HL-60 (cell line): Measurements from ENCODE around the gene TFAP2A.

Source experiments
- DNase-seq, 2 experiments: peaks; one replicate each; pipeline ENCODE4 v3.0.0-alpha.2; 2010 to 2020; ENCODE audit warnings: low read depth in 1 of 2, low spot score in 1 of 2
- H3K27ac ChIP-seq: fragments of 250-450 bp; sonication (Bioruptor Pico); replicated peaks from 2 replicates; pipeline ENCODE4 v1.5.1; 2020; ENCODE audit warnings: mild to moderate bottlenecking, moderate library complexity
- H3K27me3 ChIP-seq: fragments of 250-450 bp; sonication (Bioruptor Pico); 2 replicates; pipeline ENCODE4 v1.5.1; 2021; ENCODE audit warnings: mild to moderate bottlenecking, moderate library complexity; ENCODE audit not compliant: insufficient read depth, poor library complexity, severe bottlenecking
- H3K4me3 ChIP-seq: replicated peaks from 2 replicates; pipeline ENCODE4 v1.5.1; 2011; ENCODE audit warnings: mild to moderate bottlenecking, control low read depth, low read length; ENCODE audit not compliant: insufficient read depth
- CTCF ChIP-seq: IDR thresholded peaks from one replicate; pipeline ENCODE4 v1.5.1; 2011; ENCODE audit warnings: low read length, control low read depth, inconsistent platforms; ENCODE audit not compliant: insufficient read depth
- GABPA ChIP-seq: IDR thresholded peaks from 2 replicates; pipeline ENCODE4 v1.6.1; 2012; ENCODE audit warnings: low read depth
- POLR2AphosphoS5 ChIP-seq: IDR thresholded peaks from 2 replicates; pipeline ENCODE4 v1.6.1; 2012; ENCODE audit warnings: low read depth
- REST ChIP-seq: IDR thresholded peaks from 2 replicates; pipeline ENCODE4 v1.6.1; 2012; ENCODE audit warnings: low read depth; ENCODE audit not compliant: insufficient replicate concordance
- SPI1 ChIP-seq: IDR thresholded peaks from 2 replicates; pipeline ENCODE4 v1.6.1; 2012; ENCODE audit warnings: low read depth, mild to moderate bottlenecking, borderline replicate concordance

TFAP2A gene

GRCh38 chr6:10415617-10416480 lies 975 bp upstream of the TFAP2A start:
- peaks cover 77% of the 10 kb centered on the region for H3K27me3 ChIP-seq
- no peak for TF ChIP-seq SPI1
- TF ChIP-seq GABPA = no peak
- TF ChIP-seq REST = no peak
- no peak for TF ChIP-seq CTCF
- DNase-seq = no peak
- H3K4me3 ChIP-seq = no peak overlapping the region
- H3K27ac ChIP-seq = no peak overlapping the region

- Histone ChIP-seq H3K27me3 (peaks cover 60% of the 10 kb centered on the region), H3K4me3 (no peak overlapping the region), H3K27ac (no peak overlapping the region)
- DNase-seq = no peak
- TF ChIP-seq GABPA = no peak
- TF ChIP-seq POLR2AphosphoS5 = no peak
- no peak for TF ChIP-seq REST
- TF ChIP-seq SPI1 = no peak
- TF ChIP-seq CTCF = no peak
These were observed 780 bp downstream of the TFAP2A start for GRCh38 chr6:10413850-10414738.

GRCh38 chr6:10413262-10413849 lies 1.5 kb downstream of the TFAP2A start:
- H3K4me3 ChIP-seq = peak overlapping the region; percentile 70
- H3K27me3 ChIP-seq = peaks cover 52% of the 10 kb centered on the region
- no peak for DNase-seq
- H3K27ac ChIP-seq = no peak overlapping the region
- TF ChIP-seq GABPA (no peak), SPI1 (no peak), POLR2AphosphoS5 (no peak), REST (no peak), CTCF (no peak)
